GM21737 (cell line): ENCODE measurements around the gene DNM2.
"Not testable (repeated sequence)": the region's sequence is repeated elsewhere in the genome, so short reads cannot be mapped to it uniquely, and the experiment has no call there.

Source experiments
- ATAC-seq: cut with Tn5 transposase; IDR thresholded peaks from one replicate; pipeline ENCODE4 v1.9.1; 2021; ENCODE audit warnings: mild to moderate bottlenecking, moderate library complexity; ENCODE audit not compliant: unreplicated experiment

DNM2 gene

DNA sequence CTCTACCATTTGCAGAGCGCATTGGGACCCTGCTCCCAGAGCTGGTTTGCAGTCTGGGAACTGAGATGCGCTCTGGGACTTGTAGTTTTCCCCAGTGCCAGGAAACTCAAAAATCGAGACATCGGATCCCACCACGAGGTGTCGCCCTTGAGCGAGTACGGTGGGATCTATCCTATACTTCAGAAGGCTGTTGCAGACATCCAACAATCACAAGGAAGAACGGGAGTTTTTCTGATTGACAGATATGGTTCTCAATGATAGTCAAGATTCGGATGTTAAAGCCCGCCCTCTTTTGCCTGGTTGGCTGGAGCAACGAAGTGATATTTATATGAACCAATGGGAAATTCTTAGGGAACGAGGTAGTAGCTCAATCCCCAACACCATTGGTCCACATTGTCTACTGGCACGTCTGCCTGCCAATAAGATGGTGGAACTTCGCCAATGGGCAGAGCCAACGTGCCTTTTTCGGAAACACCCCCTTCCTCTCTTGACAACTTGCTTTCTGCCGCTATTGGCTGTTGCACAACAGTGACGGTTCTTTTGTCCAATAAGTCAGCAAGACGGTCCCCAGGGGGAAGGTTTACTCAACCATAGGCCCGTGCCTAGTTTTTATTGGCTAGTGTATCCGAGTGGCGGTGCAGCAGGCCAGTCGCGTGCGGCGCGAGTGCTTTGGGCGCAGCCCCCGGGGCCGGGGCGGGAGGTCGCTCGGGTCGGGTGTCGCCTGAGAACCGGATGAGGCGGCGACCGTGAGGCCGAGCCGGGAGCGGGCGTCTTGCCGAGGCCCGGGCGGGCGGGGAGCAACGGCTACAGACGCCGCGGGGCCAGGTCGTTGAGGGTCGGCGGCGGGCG is at the start of gene DNM2:
Gene DNM2, plus strand, starts transcription at position 724 of the 849 bp plus-strand sequence. CDS start 164 bp downstream, outside the sequence.
- ATAC-seq, result peak; percentile 83

DNA sequence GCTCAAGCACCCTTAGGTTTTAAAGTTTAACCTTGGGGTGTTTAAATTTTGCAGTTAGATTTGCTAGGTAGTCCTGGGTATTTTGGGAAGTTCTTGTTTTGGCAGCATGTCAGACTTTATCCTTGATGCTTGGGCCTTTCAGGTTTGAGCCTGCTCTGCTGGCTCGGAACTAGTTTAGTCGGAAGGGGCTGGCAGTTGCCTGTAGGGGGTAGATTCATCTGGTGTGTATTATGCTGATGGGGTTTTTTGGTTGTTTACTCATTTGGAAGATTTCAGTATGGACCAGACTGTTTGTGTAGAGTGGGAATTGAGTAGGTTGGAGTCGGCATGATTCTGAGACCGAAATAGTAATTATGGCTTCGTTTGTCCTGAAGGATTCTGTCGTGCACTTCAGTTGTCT is 48.6 kb upstream of the DNM2 start:
- no peak for ATAC-seq

DNA sequence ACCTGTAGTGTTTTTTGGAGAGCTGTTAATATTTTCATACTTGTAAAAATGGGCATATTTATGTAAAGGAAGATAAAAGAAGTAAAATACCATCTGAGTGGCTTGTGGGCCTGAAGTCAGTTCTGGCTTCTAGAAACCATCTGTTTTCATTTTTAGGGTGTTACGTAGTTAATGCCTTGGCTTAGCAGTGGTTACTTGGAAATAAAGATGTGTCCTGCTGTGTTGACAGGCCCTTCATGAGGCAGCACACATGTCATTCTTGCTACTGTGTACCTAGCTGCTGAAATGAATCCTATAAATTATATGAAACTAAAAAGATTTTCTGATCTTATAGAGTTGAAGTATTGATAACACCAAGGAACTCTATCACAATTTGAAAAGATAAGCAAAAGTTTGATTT is 47.7 kb upstream of the DNM2 start:
- no peak for ATAC-seq

DNA sequence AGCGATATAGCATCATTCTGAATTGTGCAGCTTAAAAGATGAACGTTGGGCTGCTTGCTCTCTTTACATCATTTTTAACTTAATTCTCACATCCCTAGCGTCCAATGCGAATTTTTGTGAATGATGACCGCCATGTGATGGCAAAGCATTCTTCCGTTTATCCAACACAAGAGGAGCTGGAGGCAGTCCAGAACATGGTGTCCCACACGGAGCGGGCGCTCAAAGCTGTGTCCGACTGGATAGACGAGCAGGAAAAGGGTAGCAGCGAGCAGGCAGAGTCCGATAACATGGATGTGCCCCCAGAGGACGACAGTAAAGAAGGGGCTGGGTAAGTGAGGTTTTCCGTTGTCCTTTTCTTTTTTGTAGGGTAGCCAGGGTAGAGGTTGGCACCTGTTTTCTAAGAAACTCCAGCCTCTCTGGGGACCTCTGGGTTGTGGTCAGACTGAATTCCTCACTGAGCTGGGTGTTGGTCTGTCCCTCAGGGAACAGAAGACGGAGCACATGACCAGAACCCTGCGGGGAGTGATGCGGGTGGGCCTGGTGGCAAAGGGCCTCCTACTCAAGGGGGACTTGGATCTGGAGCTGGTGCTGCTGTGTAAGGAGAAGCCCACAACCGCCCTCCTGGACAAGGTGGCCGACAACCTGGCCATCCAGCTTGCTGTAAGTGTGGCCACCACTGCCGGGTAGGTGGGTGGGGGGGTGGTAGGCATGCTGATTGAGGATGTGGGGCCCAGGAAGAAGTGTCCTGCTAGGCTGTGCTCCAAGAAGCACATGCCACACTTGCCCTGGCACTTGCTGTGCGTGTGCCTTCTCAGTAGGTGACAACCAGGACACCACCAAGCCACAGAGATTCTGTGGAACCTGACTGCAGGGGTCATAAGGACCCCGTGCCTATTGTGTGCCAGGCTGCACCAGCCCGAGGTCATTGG is 46.7 kb upstream of the DNM2 start:
- ATAC-seq, result no peak

DNA sequence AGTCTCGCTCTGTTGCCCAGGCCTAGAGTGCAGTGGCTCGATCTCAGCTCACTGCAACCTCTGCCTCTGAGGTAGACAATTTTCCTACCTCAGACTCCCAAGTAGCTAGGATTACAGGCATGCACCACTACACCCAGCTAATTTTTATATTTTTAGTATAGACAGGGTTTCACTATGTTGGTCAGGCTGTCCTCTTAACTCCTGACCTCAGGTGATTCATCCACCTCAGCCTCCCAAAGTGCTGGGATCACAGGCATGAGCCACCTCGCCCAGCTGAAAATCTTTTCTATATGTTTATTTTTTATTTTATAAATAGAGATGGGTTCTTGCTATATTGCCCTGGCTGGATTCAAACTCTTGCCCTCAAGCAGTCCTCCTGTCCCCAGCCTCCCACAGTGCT is 46.0 kb upstream of the DNM2 start:
- not testable (repeated sequence) for ATAC-seq

DNA sequence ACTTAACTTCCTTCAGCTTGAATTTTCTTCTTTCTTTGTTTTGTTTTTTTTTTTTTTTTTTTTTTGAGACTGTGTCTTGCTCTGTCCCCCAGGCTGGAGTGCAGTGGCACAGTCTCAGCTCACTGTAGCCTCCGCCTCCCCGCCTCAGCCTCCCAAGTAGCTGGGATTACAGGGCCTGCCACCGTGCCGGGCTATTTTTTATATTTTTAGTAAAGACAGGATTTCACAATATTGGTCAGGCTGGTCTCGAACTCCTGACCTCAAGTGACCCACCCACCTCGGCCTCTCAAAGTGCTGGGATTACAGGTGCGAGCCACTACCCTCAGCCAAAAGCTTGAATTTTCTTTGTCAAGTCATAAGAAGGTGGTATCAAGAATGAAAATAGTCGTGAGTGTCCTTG is 42.7 kb upstream of the DNM2 start:
- ATAC-seq, result not testable (repeated sequence)

DNA sequence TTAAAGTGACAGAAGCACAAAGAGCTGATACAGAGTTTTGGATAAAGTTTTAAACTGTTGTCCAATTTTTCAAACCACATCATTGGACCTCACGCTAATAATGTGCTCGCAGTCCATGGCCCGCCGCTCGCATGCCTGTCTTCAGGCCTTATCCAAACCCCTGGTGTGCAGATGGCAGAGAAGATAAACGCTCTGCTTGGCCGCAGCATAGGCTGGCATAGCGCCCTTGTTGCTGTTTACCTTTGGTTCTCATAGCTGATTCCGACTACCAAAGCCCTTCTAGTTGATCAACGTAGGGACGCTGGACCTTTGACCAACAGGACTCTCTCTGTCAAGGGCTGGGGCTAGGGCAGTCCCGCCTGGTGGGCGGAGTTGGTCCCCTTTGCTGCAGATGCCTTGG is 40.1 kb upstream of the DNM2 start:
- ATAC-seq, result no peak

DNA sequence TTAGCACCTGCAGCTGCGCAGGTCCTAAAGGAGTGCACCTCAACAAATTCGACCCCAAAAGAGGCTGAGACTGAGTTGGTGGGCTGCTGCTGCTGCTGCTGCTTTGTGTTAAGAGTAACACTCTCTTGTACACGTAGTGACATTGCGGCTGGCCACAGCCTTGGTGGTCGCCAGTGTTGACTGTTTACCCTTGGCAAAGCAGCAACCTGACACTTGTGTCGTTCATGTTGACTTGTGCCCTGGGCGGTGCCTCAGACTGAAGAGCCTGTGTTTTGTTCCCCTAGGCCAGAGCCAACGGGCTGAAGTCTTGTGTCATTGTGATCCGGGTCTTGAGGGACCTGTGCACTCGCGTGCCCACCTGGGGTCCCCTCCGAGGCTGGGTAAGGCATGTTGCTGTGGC is 39.1 kb upstream of the DNM2 start:
- no peak for ATAC-seq

DNA sequence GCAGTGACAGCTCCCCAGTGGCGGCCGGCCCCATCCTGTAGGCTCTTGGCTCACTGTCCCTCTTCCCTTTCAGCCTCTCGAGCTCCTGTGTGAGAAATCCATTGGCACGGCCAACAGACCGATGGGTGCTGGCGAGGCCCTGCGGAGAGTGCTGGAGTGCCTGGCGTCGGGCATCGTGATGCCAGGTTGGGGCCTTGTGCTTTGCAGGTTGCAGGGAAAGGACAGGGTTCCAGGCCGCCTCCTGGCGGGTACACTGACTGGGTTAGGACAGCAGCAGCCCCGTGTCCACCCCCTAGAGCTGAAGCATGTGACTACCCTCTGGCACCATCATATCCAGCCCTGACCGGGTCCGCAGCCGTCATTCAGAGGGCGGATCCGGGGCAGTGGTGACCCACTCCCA is 38.1 kb upstream of the DNM2 start:
- ATAC-seq, result no peak

DNA sequence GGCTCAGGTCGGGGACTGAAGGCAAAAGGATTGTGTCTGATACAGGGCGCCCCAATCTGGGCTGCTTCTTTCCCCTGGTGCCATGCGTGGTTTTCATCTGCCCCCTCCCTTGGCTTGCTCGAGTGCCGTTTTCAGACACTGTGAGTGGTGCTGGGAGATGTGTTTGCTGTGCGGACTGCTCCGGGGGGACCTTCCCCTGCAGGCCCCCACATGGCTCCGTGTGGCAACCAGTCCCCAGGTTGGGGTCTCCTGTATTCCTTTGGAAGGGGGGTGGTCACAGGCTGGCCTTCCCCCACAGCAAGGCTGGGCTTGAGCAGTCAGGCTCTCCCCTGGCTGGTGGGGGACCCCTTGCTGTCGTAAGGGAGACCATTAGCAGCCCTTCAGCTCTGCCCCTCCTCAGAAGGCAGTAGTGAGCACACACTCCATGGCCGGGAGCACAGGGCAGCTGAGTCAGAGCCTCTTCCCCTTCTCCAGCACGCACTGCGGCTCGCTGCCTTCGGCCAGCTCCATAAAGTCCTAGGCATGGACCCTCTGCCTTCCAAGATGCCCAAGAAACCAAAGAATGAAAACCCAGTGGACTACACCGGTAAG is 37.2 kb upstream of the DNM2 start:
- ATAC-seq, result no peak

DNA sequence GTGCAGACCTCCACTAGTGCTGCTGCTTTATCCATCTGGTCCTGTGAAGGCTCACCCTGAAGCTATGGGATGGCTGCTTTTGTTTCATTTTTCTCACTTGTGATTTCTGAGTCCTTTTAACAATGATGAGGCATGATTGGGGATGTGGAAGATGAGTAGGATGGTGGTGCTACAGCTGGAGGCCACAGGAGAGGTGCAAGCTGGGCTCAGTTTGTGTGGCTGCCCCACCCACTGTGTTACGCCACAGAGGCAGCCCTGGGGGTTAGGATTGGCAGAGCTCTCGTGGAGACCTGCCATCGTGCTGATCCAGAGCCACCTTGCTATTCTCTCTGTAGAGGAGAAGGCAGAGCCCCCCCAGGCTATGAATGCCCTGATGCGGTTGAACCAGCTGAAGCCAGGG is 36.2 kb upstream of the DNM2 start:
- ATAC-seq, result no peak

DNA sequence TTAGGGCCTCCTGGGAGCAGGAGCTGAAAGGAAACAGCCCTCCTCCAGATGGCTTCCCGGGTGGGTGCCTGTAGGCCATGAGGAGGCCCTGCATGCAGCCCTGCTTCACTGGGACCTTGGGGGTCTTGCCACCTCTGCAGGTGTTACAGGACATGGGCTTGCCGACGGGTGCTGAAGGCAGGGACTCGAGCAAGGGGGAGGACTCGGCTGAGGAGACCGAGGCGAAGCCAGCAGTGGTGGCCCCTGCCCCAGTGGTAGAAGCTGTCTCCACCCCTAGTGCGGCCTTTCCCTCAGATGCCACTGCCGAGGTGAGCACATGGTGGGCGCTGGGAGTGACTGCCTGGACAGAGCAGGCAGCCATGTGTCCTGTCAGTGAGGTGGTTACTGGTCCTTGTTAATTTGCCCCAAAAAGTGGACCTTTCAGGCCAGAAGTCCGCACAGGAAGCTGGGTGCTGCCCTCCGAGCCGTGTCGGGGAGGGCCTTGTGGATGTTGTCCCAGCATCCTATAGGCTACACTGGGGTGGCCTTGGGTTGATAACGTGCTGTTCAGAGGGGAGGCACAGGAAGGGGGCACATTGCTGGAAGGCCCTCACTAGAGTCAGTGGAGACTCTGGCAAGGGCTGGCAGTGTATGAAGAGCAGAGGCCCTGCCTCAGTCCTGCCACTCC is 35.3 kb upstream of the DNM2 start:
- no peak for ATAC-seq

DNA sequence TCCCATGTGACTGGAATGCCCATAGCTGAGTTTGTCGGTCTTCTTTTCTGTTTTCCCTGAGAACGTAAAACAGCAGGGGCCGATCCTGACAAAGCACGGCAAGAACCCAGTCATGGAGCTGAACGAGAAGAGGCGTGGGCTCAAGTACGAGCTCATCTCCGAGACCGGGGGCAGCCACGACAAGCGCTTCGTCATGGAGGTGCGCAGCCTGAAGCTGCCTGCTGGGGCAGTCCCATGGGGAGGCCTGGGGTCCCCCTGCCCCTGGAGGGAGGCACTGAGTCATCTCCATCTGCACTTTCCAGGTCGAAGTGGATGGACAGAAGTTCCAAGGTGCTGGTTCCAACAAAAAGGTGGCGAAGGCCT is 34.8 kb upstream of the DNM2 start:
- no peak for ATAC-seq

DNA sequence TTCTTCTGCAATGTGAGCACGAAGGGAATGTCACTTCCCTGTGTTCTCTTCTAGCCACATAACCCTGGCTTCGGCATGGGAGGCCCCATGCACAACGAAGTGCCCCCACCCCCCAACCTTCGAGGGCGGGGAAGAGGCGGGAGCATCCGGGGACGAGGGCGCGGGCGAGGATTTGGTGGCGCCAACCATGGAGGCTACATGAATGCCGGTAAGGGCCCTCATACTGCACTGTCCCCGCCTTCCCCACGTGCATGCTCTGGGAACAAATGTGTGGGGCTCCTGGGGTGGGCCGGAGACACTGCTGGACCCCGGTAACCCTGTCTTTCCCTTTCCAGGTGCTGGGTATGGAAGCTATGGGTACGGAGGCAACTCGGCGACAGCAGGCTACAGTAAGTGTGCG is 34.3 kb upstream of the DNM2 start:
- ATAC-seq, result no peak

DNA sequence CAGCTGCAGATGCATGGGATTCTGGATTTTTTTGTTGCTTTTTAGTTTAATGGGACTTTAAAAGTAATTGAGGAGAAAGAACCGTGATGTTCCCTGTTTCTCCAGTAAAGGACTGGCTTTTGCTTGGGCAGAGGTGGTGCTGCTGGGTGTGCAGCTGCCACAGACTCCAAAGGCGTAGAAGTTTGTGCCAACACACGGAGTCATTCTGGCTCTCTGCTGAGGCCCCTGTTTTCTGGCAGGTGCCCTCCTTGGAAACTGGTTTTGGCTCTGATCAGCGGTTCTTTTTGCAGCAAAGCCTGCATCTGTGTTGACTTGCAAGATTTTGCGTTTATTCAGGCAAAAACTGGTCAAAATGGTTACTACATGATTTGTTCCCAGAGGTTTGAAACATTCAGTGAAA is 32.7 kb upstream of the DNM2 start:
- ATAC-seq, result no peak

DNA sequence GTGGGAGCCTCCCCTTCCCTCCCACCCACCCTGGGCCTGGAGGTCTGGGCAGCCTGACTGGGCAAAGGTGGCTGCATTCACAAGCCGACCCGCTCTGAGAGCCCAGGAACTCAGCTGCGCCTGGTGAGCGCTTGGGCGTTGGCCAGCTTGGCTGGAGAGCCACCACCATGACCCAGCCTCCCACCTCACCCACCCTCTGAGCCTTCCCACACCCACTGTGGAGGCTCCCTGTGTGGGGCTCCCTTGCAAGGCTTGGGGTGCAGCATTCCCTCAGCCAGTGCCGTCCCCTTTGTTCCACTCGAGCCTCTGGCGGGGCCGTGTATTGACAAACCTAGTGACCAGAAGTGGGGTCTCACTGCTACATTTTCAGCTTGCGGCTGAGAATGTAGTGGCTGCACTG is 31.7 kb upstream of the DNM2 start:
- no peak for ATAC-seq

DNA sequence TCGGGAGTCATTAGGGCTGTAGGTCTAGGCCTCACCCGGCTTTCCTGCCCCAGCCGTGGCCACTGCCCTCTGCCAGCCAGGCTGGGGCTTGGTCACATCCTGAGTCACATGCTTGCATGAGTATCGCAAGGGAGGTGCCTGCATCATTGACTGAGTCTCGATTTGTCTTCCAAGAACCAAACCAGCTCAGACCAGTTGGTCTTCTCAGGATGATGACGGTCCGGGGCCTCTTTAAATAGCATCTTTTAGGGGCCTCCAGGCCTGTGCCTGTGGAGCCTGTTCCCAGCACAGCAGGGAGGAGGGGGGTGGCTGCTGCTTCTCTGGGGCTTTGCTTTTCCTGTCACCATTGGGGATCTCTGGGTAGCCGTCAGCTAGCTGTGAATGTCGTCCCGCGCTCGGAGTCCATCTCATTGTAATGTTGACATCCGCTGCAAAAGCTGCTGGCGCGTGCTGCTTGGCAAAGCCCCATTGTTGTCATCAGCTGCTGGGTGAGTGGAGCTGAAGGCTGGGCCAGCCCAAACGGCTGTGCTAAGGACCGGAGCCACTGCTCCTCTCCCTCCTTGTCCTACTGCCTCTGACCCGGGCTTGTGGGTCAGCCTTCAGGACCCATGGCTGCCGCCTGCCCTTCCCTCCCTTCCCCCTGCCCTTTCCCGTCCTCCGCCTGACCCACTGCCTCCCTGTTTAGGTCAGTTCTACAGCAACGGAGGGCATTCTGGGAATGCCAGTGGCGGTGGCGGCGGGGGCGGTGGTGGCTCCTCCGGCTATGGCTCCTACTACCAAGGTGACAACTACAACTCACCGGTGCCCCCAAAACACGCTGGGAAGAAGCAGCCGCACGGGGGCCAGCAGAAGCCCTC is 31.0 kb upstream of the DNM2 start:
- ATAC-seq, result no peak

DNA sequence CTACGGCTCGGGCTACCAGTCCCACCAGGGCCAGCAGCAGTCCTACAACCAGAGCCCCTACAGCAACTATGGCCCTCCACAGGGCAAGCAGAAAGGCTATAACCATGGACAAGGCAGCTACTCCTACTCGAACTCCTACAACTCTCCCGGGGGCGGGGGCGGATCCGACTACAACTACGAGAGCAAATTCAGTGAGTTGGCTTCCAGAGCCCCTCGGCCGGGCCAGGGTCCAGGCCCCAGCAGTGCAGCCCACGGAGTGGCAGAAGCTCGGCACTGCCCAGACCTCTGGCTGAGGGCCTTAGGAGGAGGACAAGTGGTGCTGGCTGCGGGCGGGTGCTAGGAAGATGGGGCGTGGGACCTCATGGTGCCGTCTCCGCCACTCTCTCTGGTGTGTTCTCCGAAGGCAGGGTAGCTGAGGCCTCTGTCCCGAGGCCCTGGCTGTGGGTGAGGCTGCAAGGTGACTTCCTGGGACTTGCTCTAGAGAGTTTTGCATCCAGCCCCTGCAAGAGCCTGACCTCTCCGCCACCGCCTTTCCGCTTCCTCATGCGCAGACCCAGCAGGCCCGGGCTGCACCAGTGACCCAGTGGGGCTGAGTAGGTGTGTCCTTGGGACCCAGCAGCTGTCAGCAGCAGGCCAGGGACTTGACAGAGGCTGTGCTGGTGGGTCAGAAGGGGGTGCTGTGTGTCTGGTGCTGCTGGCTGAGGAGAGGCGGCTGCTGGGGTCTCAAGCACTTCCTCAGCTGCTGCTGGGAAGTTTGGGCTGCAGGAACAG is 30.2 kb upstream of the DNM2 start:
- no peak for ATAC-seq

DNA sequence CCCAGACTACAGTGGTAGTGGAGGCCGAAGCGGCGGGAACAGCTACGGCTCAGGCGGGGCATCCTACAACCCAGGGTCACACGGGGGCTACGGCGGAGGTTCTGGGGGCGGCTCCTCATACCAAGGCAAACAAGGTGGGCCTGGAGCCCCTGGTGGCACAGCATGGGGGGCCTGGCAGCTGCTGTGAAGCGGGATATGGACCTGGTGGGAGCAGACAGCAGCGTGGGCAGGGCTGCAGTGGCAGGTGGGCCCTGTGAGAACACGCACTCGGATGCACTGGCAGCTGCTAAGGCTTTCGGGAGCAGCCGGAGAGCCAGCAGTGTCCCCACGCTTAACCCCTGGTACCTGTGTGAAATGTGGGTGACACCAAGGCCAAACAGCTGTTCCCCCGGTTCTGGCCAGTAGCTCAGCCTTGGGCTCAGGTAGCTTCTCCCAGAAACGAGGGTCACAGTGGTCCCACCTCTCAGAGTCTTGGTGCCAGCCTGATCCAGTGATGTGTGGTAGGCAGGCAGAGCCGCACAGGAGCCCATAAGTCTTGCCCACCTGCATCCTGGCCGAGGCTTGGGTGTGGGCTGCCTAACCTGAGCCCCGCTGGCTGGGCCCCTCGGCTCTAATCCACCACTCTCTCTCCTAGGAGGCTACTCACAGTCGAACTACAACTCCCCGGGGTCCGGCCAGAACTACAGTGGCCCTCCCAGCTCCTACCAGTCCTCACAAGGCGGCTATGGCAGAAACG is 29.2 kb upstream of the DNM2 start:
- no peak for ATAC-seq
